ENCODE results near the gene ABCG2.

The ABCG2 gene

DNA sequence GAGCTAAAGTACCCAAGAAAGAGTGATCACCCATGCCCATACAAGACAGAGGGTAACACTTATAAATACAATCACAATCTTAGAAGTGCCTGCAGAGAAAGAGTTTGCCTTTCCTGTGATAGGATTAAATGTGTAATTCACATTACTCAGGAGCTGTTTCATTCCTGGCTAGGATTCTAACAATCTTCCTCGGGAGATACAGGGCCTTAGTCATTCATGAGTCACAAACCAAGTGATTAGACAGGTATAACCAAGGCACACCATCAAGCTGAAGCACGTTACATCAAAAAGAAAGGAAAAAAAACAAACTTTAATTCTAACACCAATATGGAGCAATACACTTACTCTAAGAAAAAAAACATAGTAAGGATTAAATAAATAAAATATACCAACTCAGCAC is 14.9 kb downstream of the ABCG2 start:
- TF ChIP-seq, protein P1, sequence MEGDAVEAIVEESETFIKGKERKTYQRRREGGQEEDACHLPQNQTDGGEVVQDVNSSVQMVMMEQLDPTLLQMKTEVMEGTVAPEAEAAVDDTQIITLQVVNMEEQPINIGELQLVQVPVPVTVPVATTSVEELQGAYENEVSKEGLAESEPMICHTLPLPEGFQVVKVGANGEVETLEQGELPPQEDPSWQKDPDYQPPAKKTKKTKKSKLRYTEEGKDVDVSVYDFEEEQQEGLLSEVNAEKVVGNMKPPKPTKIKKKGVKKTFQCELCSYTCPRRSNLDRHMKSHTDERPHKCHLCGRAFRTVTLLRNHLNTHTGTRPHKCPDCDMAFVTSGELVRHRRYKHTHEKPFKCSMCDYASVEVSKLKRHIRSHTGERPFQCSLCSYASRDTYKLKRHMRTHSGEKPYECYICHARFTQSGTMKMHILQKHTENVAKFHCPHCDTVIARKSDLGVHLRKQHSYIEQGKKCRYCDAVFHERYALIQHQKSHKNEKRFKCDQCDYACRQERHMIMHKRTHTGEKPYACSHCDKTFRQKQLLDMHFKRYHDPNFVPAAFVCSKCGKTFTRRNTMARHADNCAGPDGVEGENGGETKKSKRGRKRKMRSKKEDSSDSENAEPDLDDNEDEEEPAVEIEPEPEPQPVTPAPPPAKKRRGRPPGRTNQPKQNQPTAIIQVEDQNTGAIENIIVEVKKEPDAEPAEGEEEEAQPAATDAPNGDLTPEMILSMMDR (IDR thresholded peaks at IDR 0.05; ENCODE audit: control insufficient read depth, extremely low read depth, insufficient read depth) = no peak
- H3K4me3 ChIP-seq (ENCODE audit: low read depth, low read length) = no peak overlapping the region
- DNase-seq (ENCODE audit: low read depth) = no peak

DNA sequence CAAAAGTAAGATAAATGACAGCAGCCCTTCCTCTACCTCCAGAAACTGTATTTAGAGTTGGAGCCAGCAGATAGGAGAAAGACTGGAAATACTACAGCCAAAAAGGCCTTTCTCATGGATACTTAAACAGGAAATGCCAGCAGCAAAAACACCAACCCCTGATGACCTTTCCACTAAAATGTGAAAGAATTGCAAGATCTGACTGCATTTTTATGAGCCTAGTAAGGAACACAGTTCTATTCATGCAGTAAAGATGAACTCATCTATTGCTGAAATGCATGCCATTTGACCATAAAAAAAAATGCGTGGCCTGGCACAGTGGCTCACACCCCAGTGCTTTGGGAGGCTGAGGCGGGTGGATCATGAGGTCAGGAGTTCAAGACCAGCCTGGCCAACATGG is 19.9 kb downstream of the ABCG2 start:
- no peak for DNase-seq (ENCODE audit: low read depth)
- TF ChIP-seq, protein P1 (IDR thresholded peaks at IDR 0.05; ENCODE audit: control insufficient read depth, extremely low read depth, insufficient read depth) = no peak
- H3K4me3 ChIP-seq (ENCODE audit: low read depth, low read length) = no peak overlapping the region

DNA sequence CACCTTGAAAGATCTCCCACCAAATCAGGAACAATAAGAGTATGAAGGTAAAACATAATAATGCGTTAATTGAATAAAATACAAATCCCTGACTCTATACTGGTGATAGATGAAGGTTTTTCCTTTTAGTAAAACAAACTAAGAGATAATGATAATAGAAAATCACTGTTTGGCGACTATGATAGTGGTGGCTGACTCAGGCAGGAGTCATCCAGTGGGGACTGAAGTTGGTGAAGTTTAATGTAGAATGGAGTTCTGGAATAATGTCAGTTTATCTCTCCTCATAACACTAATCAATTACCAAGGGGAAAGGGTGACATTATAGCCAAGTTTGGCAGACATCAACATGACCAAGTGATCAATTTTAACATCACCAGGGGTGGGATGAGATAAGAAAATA is 21.3 kb downstream of the ABCG2 start:
- no peak for DNase-seq (ENCODE audit: low read depth)
- TF ChIP-seq, protein P1 (IDR thresholded peaks at IDR 0.05; ENCODE audit: control insufficient read depth, extremely low read depth, insufficient read depth) = no peak
- no peak overlapping the region for H3K4me3 ChIP-seq (ENCODE audit: low read depth, low read length)

DNA sequence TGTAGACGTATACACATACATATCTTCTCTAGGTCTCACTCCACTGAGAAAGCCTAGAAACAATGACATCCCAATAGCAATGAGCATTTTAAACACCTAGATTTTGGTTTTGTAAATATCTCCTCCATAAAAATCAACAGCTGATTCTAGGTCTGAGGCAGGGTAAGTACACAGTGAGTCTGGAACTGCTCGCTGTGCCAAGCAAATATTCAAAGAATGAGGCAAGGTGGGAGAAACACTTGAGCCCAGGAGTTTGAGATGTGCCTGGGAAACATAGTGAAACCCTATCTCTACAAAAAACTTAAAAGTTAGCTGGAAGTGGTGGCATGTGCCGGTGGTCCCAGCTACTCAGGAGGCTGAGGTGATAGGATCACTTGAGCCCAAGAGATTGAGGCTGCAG is 22.2 kb downstream of the ABCG2 start:
- H3K4me3 ChIP-seq (ENCODE audit: low read depth, low read length) = no peak overlapping the region
- TF ChIP-seq, protein P1 (IDR thresholded peaks at IDR 0.05; ENCODE audit: control insufficient read depth, extremely low read depth, insufficient read depth) = no peak
- no peak for DNase-seq (ENCODE audit: low read depth)

DNA sequence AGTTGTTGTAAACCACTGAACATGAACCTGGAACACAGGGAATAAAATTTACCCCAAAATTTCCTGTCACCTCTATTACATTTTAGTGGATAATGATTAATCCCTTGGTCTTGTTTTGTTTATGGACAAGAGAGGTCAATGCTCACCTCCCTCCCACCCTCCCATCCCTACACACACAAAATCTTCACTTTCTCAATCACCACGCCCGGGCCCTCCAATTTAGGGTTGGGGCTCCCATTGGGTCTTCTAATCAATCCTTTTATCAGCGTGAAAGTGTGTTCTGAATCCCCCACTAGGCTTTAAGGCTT is 23.1 kb downstream of the ABCG2 start:
- no peak overlapping the region for H3K4me3 ChIP-seq (ENCODE audit: low read depth, low read length)
- DNase-seq (ENCODE audit: low read depth) = no peak
- TF ChIP-seq, protein P1 (IDR thresholded peaks at IDR 0.05; ENCODE audit: control insufficient read depth, extremely low read depth, insufficient read depth) = no peak

DNA sequence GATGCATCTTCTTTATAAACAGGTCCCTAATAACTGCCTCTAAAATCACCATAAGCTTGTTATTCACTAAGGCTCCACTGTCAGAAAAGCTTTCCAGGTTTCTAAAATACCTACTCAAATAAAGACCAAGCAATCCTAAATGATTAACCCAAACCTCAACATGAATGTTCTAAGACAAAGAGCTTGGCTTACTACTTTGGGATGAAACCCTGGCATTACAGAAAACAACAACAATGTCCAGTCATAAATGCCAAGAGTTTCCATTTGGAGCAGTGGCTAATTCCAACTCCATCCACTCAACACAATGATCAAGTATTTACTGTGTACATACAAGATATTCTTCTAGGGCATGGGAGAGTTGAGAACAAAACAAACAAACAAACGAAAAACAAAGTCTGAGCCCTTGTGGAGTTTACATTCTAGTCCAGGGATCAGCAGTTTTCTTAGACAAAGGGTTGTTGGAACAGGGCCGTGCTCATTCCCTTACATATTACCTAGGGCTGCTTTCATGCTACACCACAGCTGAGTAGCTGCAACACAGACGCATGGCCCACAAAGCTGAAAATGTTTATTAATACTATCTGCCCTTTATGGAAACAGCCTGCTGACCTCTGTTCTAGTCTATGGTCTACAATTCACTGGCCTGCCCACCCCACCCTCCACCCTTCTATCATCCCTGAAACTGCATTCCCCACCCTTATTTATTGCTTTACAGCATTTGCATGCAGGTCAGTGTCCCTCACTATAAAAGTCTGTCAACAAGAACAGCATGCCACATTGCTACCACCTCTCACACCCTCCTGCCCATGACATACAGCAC is 23.7 kb downstream of the ABCG2 start:
- no peak overlapping the region for H3K4me3 ChIP-seq (ENCODE audit: low read depth, low read length)
- TF ChIP-seq, protein P1 (IDR thresholded peaks at IDR 0.05; ENCODE audit: control insufficient read depth, extremely low read depth, insufficient read depth) = no peak
- DNase-seq (ENCODE audit: low read depth) = no peak

DNA sequence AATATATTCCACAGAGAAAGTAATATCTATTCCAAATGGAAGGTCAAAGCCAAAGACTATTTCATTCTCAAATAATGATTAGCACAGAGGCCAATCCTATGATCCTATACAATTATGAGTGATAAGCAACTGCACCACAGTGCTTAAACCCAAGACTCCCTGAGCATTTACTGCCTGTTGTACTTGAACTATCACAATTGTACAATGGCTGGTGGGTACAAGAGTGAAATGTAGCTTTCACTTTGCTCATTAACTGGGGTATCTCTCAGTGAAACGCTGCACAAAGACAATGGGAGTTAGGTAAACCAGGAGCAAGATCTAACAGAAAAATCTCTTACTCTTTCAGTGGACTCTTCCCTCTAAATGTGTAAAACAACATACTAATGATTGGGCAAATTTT is 24.3 kb downstream of the ABCG2 start:
- no peak for DNase-seq (ENCODE audit: low read depth)
- no peak overlapping the region for H3K4me3 ChIP-seq (ENCODE audit: low read depth, low read length)
- TF ChIP-seq, protein P1 (IDR thresholded peaks at IDR 0.05; ENCODE audit: control insufficient read depth, extremely low read depth, insufficient read depth) = no peak
